Mesendoderm (in vitro differentiated cells): Measurements from ENCODE around the gene ZNF771. TPM values are rescaled to one million over a fixed set of nuclear protein-coding genes. Genes with fewer than 3 reads are reported as not detected.

Source experiments
- DNase-seq: peaks from one replicate; pipeline ENCODE4 v3.0.0; 2013
- H2AK5ac ChIP-seq: 2 replicates; pipeline ENCODE4 v1.6.1; 2013; ENCODE audit warnings: low read length, inconsistent platforms
- H2BK120ac ChIP-seq: 2 replicates; pipeline ENCODE4 v1.6.1; 2013; ENCODE audit warnings: low read depth, mild to moderate bottlenecking, low read length, moderate library complexity, mixed read lengths
- H2BK15ac ChIP-seq: replicated peaks from 2 replicates; pipeline ENCODE4 v1.6.1; 2013; ENCODE audit warnings: low read depth, mild to moderate bottlenecking, moderate library complexity
- H2BK5ac ChIP-seq: 2 replicates; pipeline ENCODE4 v1.6.1; 2013; ENCODE audit warnings: low read length, inconsistent platforms
- H3K18ac ChIP-seq: 2 replicates; pipeline ENCODE4 v1.6.1; 2013; ENCODE audit warnings: mild to moderate bottlenecking, low read length, mixed read lengths
- H3K23ac ChIP-seq: one replicate; pipeline ENCODE4 v1.6.1; 2013; ENCODE audit warnings: low read length
- H3K27ac ChIP-seq: 2 replicates; pipeline ENCODE4 v1.5.1; 2013; ENCODE audit warnings: low read depth, mild to moderate bottlenecking, inconsistent platforms, low read length, moderate library complexity
- H3K27me3 ChIP-seq: 2 replicates; pipeline ENCODE4 v1.6.1; 2013; ENCODE audit warnings: low read length, control low read depth, mild to moderate bottlenecking, inconsistent platforms; ENCODE audit not compliant: insufficient read depth, poor library complexity
- H3K36me3 ChIP-seq: 2 replicates; pipeline ENCODE4 v1.6.1; 2013; ENCODE audit warnings: low read length, inconsistent platforms; ENCODE audit not compliant: control insufficient read depth, insufficient read depth
- H3K4ac ChIP-seq: one replicate; pipeline ENCODE4 v1.6.1; 2013; ENCODE audit warnings: low read depth, mild to moderate bottlenecking, low read length, moderate library complexity
- H3K4me1 ChIP-seq: 2 replicates; pipeline ENCODE4 v1.6.1; 2013; ENCODE audit warnings: low read depth, low read length, inconsistent platforms; ENCODE audit not compliant: control insufficient read depth
- H3K4me2 ChIP-seq: 2 replicates; pipeline ENCODE4 v1.6.1; 2013; ENCODE audit warnings: low read length
- H3K4me3 ChIP-seq: 2 replicates; pipeline ENCODE4 v1.5.1; 2013; ENCODE audit warnings: mild to moderate bottlenecking, low read length
- H3K56ac ChIP-seq: one replicate; pipeline ENCODE4 v1.6.1; 2013; ENCODE audit warnings: low read length
- H3K79me1 ChIP-seq: 2 replicates; pipeline ENCODE4 v1.6.1; 2013; ENCODE audit warnings: low read length, inconsistent platforms
- H3K79me2 ChIP-seq: 2 replicates; pipeline ENCODE4 v1.6.1; 2013; ENCODE audit warnings: mild to moderate bottlenecking, low read length; ENCODE audit not compliant: control insufficient read depth, insufficient read depth
- H3K9ac ChIP-seq: 2 replicates; pipeline ENCODE4 v1.6.1; 2013; ENCODE audit warnings: low read length, inconsistent platforms
- H4K5ac ChIP-seq: one replicate; pipeline ENCODE4 v1.6.1; 2013; ENCODE audit warnings: low read length
- H4K8ac ChIP-seq: one replicate; pipeline ENCODE4 v1.6.1; 2013; ENCODE audit warnings: low read depth, mild to moderate bottlenecking, control low read depth, low read length, moderate library complexity
- WGBS: extraction: QIAGEN DNeasy Blood & Tissue Kit; methylation state at CpG from one replicate; pipeline ENCODE4 v1.1.7; 2013; ENCODE audit warnings: low lambda C conversion rate, missing lambda C conversion rate; ENCODE audit not compliant: insufficient coverage; ENCODE audit errors: extremely low coverage; 5-methylcytosine and 5-hydroxymethylcytosine counted together
- polyA plus RNA-seq, 2 experiments: library from polyadenylated mRNA; stranded (reverse); fragments of 200-250 nt; gene quantifications; one replicate each; pipeline ENCODE4 v1.2.3, GENCODE V29; 2013

ZNF771 gene
- polyA plus RNA-seq (2013, experiment 1 of 2): 4.8 TPM
- polyA plus RNA-seq (2013, experiment 2 of 2): 5.1 TPM

DNA sequence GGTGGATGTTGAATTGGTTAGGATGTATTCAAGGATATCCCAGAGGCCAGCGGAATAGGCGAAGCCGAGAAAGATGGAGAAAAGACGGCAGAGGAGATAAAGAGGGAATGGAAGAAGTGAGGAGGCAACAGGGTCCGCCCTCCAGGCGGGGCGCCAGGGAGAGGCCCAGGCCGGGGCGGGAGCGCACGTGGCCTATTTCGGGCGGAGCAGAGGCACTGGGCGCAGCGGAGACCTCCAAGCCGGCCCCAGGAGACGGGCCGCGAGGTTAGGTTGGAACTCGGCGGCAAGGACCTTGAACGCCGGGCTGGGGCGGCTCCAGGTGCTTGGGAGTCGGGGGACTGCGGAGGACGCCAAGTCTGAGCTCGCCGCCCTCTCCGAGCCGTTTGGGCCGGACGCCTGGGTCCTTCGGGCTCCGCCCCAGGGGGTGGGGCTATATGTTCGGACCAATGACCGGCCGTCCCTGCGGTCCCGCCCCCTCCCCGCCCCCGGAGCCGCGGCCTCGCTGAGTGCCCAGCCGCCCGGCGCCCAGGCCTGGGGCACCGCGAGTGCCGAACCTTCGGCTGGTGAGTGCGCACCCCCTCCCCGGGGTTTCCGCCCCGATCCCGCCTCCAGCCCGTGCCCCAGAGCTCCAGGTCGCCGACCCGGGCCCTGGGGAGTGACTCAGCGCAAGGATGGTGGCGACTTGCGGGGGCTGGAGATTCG lies at the start of gene ZNF771:
Gene ZNF771, plus strand, starts transcription at position 505 of the 702 bp plus-strand sequence. CDS start 448 bp downstream, outside the sequence.
- Histone ChIP-seq H3K79me1 (peaks cover 9% of the 10 kb centered on the region), H2BK120ac (no peak within 1 kb of the TSS), H3K4me3 (peak within 1 kb of the TSS; percentile 86), H3K27ac (peak within 1 kb of the TSS; percentile 65), H3K27me3 (no peaks in the 10 kb centered on the region), H4K5ac (peak within 1 kb of the TSS; percentile 97), H3K9ac (peak within 1 kb of the TSS; percentile 95), H3K56ac (peak within 1 kb of the TSS; percentile 95), H4K8ac (no peak within 1 kb of the TSS), H3K18ac (peak within 1 kb of the TSS; percentile 54), H2BK15ac (no peak within 1 kb of the TSS), H3K4me2 (peak within 1 kb of the TSS; percentile 75), H2AK5ac (peak within 1 kb of the TSS; percentile 98), H3K23ac (peak within 1 kb of the TSS; percentile 95), H3K36me3 (peaks cover 7% of the 10 kb centered on the region), H3K4me1 (peaks cover 7% of the 10 kb centered on the region), H2BK5ac (peak within 1 kb of the TSS; percentile 25), H3K4ac (peak within 1 kb of the TSS; percentile 38), H3K79me2 (no peaks in the 10 kb centered on the region)
- DNase-seq: peak; percentile 93
- WGBS: no CpG with 5 or more reads among the region's 65 CpGs

GRCh38 chr16:30357715-30358576 lies 49.5 kb upstream of the ZNF771 start:
- Histone ChIP-seq H2AK5ac (no peak overlapping the region), H3K4me1 (peaks cover 2% of the 10 kb centered on the region), H3K4ac (no peak overlapping the region), H3K79me1 (peaks cover 15% of the 10 kb centered on the region), H3K4me2 (no peak overlapping the region), H3K23ac (no peak overlapping the region), H3K18ac (no peak overlapping the region), H2BK5ac (no peak overlapping the region), H4K5ac (no peak overlapping the region), H2BK120ac (no peak overlapping the region), H3K36me3 (peaks cover 8% of the 10 kb centered on the region), H3K4me3 (no peak overlapping the region), H3K79me2 (peaks cover 15% of the 10 kb centered on the region), H4K8ac (no peak overlapping the region), H3K27ac (no peak overlapping the region), H3K56ac (no peak overlapping the region), H3K9ac (no peak overlapping the region), H3K27me3 (no peaks in the 10 kb centered on the region), H2BK15ac (no peak overlapping the region)
- DNase-seq: no peak
- WGBS: no CpG with 5 or more reads among the region's 37 CpGs

- no peak overlapping the region for H2AK5ac ChIP-seq
- no peak overlapping the region for H3K9ac ChIP-seq
- no peak overlapping the region for H3K27ac ChIP-seq
- H3K27me3 ChIP-seq: no peaks in the 10 kb centered on the region
- no peak overlapping the region for H3K56ac ChIP-seq
- H3K4me2 ChIP-seq: no peak overlapping the region
- WGBS: no CpG with 5 or more reads among the region's 9 CpGs
- H2BK120ac ChIP-seq: no peak overlapping the region
- H3K23ac ChIP-seq: no peak overlapping the region
- no peak overlapping the region for H3K18ac ChIP-seq
- H2BK15ac ChIP-seq: no peak overlapping the region
- no peak for DNase-seq
- H4K8ac ChIP-seq: no peak overlapping the region
- peaks cover 7% of the 10 kb centered on the region for H3K36me3 ChIP-seq
- no peak overlapping the region for H2BK5ac ChIP-seq
- H3K79me2 ChIP-seq: peaks cover 14% of the 10 kb centered on the region
- H3K4me1 ChIP-seq: peaks cover 2% of the 10 kb centered on the region
- no peak overlapping the region for H3K4me3 ChIP-seq
- no peak overlapping the region for H4K5ac ChIP-seq
- peaks cover 14% of the 10 kb centered on the region for H3K79me1 ChIP-seq
- no peak overlapping the region for H3K4ac ChIP-seq
These were observed 48.8 kb upstream of the ZNF771 start for GRCh38 chr16:30358577-30358936.

GRCh38 chr16:30358990-30359870 lies 48.2 kb upstream of the ZNF771 start:
- Histone ChIP-seq H3K27me3 (no peaks in the 10 kb centered on the region), H2AK5ac (no peak overlapping the region), H3K56ac (no peak overlapping the region), H3K27ac (no peak overlapping the region), H3K4me2 (no peak overlapping the region), H3K79me1 (peaks cover 8% of the 10 kb centered on the region), H2BK15ac (no peak overlapping the region), H3K4ac (no peak overlapping the region), H2BK120ac (no peak overlapping the region), H3K36me3 (peaks cover 7% of the 10 kb centered on the region), H3K79me2 (peaks cover 8% of the 10 kb centered on the region), H2BK5ac (no peak overlapping the region), H3K23ac (no peak overlapping the region), H4K8ac (no peak overlapping the region), H4K5ac (no peak overlapping the region), H3K4me1 (peaks cover 2% of the 10 kb centered on the region), H3K4me3 (no peak overlapping the region), H3K9ac (no peak overlapping the region), H3K18ac (no peak overlapping the region)
- no peak for DNase-seq
- WGBS: no CpG with 5 or more reads among the region's 28 CpGs

DNA sequence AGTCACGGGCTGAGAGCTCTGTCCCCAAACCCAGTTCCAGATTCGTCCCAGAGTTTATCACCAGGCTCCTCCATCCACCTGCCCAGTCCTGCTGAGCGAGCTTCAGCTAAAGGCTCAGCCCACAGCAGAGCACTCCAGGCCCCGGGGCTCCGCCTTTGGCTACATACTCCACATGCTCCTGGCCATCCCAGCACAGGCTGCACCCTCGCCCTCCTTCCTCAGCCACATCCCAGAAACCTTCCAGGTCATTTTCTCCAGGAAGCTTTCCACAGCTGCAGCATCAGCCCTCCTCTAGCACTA lies 47.6 kb upstream of the ZNF771 start:
- Histone ChIP-seq H4K8ac (no peak overlapping the region), H3K23ac (no peak overlapping the region), H4K5ac (no peak overlapping the region), H3K79me1 (peaks cover 5% of the 10 kb centered on the region), H3K4me3 (no peak overlapping the region), H3K4me2 (no peak overlapping the region), H3K27me3 (no peaks in the 10 kb centered on the region), H3K36me3 (peaks cover 7% of the 10 kb centered on the region), H3K4ac (no peak overlapping the region), H2BK5ac (no peak overlapping the region), H3K27ac (no peak overlapping the region), H2BK15ac (no peak overlapping the region), H2AK5ac (no peak overlapping the region), H3K9ac (no peak overlapping the region), H3K4me1 (peaks cover 2% of the 10 kb centered on the region), H3K18ac (no peak overlapping the region), H3K56ac (no peak overlapping the region), H2BK120ac (no peak overlapping the region), H3K79me2 (peaks cover 2% of the 10 kb centered on the region)
- WGBS: no CpG with 5 or more reads among the region's 6 CpGs
- no peak for DNase-seq
